Osteocyte (in vitro differentiated cells): ENCODE data around the gene MLLT3. TPM values are rescaled to one million over a fixed set of nuclear protein-coding genes. Genes with fewer than 3 reads are reported as not detected.
A peak's percentile ranks its signal among the peaks of the same experiment; 100 is the strongest.

Source experiments
- DNase-seq: peaks from one replicate; pipeline ENCODE4 v3.0.0; 2021; ENCODE audit warnings: mixed read lengths; ENCODE audit not compliant: unreplicated experiment; ENCODE audit errors: extremely low spot score
- H3K27ac Mint-ChIP-seq: one replicate; pipeline ENCODE4 v1.8.0; 2021; ENCODE audit warnings: mild to moderate bottlenecking, mixed read lengths; ENCODE audit not compliant: unreplicated experiment
- H3K27me3 Mint-ChIP-seq: one replicate; pipeline ENCODE4 v1.8.0; 2021; ENCODE audit warnings: mixed read lengths; ENCODE audit not compliant: unreplicated experiment
- H3K36me3 Mint-ChIP-seq: one replicate; pipeline ENCODE4 v1.8.0; 2021; ENCODE audit warnings: mixed read lengths; ENCODE audit not compliant: unreplicated experiment
- H3K4me1 Mint-ChIP-seq: one replicate; pipeline ENCODE4 v1.8.0; 2021; ENCODE audit warnings: mixed read lengths; ENCODE audit not compliant: unreplicated experiment
- H3K4me3 Mint-ChIP-seq: one replicate; pipeline ENCODE4 v1.8.0; 2021; ENCODE audit warnings: mild to moderate bottlenecking, moderate library complexity, mixed read lengths; ENCODE audit not compliant: unreplicated experiment
- H3K9me3 Mint-ChIP-seq: one replicate; pipeline ENCODE4 v1.8.0; 2021; ENCODE audit warnings: mixed read lengths; ENCODE audit not compliant: unreplicated experiment
- CTCF ChIP-seq: fragments of 200-600 bp; sonication (generic); IDR thresholded peaks from 2 replicates; pipeline ENCODE4 v1.5.0; 2021; ENCODE audit warnings: antibody characterized with exemption, mild to moderate bottlenecking, moderate library complexity
- total RNA-seq: library from RNA; stranded (reverse); gene quantifications from 2 replicates; pipeline ENCODE4 v1.2.1, GENCODE V29; 2021

Gene MLLT3
- total RNA-seq, 1 donor from 2014 or later = 19.5 TPM

DNA sequence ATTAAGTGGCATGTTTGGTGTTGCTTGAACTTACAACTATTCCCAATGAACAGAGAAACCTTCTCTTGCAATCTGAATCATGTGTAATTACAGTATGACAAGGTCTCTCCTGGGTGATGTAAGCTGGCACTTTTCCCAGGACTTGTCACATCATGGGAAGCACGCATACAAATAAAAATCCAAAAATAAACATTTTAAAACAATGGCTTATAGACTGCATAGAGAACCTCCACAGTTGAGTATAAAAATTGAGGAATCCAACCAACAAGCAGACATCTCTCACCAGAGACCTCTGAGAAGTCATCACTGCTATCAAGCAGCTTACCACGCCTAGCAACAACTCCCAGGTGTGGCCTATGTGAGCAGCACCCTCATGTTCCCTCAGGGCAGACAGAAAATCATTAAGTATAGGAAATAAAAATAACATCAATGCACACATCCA is 3.9 kb downstream of the MLLT3 start:
- TF ChIP-seq CTCF = no peak
- Mint-ChIP-seq H3K36me3 (peaks cover 11% of the 10 kb centered on the region), H3K27me3 (no peaks in the 10 kb centered on the region), H3K27ac (peak overlapping the region; percentile 24), H3K4me1 (peaks cover 27% of the 10 kb centered on the region), H3K9me3 (no peaks in the 10 kb centered on the region), H3K4me3 (no peak overlapping the region)
- no peak for DNase-seq

DNA sequence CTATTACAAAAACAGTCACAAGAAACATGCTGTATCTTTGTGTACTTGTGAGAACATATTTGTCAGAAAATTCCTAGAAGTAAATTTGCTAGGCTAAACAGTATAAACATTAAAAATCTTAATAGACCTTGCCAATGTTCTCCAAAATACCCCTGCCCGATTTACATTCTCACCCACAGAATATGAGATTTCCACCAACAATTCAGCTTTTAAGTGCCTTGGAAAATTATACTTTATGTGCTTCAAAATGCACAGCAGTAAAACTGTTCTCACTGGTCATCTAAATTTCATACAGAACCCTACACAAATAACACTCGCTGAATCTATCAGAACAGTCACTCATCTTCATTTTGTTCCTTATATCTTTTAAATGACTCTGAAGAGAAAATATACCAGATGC is 5.5 kb downstream of the MLLT3 start:
- Mint-ChIP-seq H3K27me3 (no peaks in the 10 kb centered on the region), H3K9me3 (no peaks in the 10 kb centered on the region), H3K4me3 (no peak overlapping the region), H3K27ac (no peak overlapping the region), H3K4me1 (peaks cover 39% of the 10 kb centered on the region), H3K36me3 (peaks cover 11% of the 10 kb centered on the region)
- no peak for DNase-seq
- no peak for TF ChIP-seq CTCF

DNA sequence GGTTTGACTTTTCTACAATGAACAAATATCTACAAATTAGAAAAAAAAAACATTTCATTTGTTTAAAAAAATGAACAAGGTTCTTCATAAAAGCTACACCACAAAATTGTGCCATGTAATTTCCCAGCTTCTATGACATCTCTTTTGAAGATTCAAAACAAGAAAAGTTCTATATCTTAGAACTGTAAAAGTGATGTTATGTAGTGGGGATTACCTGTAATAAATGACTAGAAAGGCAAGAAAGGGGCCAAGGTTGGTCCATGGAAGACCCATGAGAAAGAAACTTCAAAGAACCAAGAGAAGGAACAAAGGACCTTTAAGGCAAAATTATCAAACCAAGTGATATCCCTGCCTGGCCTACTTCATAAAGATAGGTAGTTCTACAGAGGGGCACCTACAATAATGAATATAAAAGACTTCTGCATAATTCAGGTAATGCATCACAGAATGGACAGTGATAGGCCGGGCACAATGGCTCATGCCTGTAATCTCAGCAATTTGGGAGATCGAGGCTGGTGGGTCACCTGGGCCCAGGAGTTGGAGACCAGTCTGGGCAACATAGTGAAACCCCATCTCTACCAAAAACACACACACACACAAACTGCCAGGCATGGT is 7.6 kb downstream of the MLLT3 start:
- Mint-ChIP-seq H3K27me3 (no peaks in the 10 kb centered on the region), H3K9me3 (no peaks in the 10 kb centered on the region), H3K27ac (no peak overlapping the region), H3K36me3 (peaks cover 11% of the 10 kb centered on the region), H3K4me1 (peaks cover 48% of the 10 kb centered on the region), H3K4me3 (no peak overlapping the region)
- TF ChIP-seq CTCF = no peak
- DNase-seq = no peak

GRCh38 chr9:20611691-20612287 is 10.5 kb downstream of the MLLT3 start:
- TF ChIP-seq CTCF = peak; percentile 57
- Mint-ChIP-seq H3K27me3 (no peaks in the 10 kb centered on the region), H3K4me3 (peak overlapping the region; percentile 29), H3K27ac (peak overlapping the region; percentile 74), H3K4me1 (peaks cover 42% of the 10 kb centered on the region), H3K9me3 (no peaks in the 10 kb centered on the region), H3K36me3 (peaks cover 7% of the 10 kb centered on the region)
- DNase-seq = no peak

- Mint-ChIP-seq H3K27ac (no peak overlapping the region), H3K4me3 (no peak overlapping the region), H3K27me3 (no peaks in the 10 kb centered on the region), H3K36me3 (peaks cover 5% of the 10 kb centered on the region), H3K9me3 (no peaks in the 10 kb centered on the region), H3K4me1 (peaks cover 44% of the 10 kb centered on the region)
- DNase-seq = no peak
- no peak for TF ChIP-seq CTCF
Measured at GRCh38 chr9:20610591-20610990, 11.7 kb downstream of the MLLT3 start.
